Activated CD8-positive, alpha-beta memory T cell treated with anti-CD3 and anti-CD28 coated beads for 4 hours (primary cell): ENCODE results near the gene CDK13.

Experiments used
- DNase-seq, 2 donors: peaks; one replicate each; pipeline ENCODE4 v3.0.0-alpha.2; 2020; ENCODE audit warnings: low read depth in 2 of 2

The CDK13 gene

DNA sequence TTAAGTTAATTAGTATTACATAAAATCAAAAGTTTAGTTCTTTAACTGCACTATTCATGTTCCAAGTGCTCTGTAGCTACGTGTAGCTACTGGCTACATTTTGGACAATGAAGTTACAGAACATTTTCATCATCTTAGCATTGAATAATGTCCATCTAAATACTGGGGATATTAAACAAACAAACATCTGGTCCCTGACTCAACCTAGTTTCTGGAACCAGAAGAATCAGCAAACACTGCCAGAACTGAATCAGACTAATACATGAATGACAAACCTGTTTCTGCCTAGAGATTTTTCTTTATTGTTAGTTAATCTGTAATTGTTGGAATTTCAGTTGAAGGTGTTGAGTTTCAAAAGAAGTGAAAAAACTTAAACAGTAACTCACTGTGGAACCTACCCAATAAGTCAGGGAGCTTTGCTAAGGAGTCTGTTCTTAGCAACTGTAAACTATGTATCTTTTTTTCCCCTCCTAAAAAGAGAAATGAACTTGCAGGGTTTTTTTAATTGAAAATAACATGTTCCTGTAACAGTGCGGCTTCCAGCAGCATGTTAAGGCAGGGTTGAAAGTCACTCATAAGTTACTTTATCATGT lies 58.3 kb downstream of the CDK13 start:
- DNase-seq: no peak

DNA sequence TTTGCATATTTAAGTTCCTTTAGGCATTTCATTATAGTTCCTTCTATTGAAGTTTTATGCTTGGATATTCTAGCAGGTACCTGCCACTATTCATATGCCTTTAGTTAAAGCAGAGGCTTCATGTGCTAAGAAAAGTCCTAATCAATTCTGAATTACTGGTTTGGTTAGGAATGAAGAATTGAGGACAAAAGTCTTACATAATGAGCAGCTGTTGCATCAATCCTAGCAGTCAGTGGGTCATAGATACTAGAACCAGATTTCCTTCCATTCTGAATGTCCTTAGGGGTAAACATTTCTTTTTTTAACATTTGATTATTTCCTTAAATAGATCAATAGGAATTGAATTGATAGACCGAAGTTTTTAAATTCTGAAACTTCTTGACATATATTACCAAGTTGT lies 59.2 kb downstream of the CDK13 start:
- no peak for DNase-seq

DNA sequence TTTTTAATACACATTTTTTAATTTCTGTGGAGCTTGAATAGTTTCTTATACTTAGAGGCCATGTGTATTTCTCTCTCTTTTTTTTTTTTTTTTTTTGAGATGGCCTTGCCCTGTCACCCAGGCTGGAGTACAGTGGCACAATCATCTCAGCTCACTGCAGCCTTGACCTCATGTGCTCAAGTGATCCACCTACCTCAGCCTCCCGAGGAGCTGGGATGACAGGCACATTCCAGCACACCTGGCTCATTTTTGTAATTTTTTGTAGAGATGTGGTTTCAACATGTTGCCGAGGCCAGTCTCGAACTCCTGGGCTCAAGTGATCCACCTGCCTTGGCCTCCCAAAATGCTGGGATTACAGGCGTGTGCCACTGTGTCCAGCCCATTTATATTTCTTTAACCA lies 64.3 kb downstream of the CDK13 start:
- no peak for DNase-seq

DNA sequence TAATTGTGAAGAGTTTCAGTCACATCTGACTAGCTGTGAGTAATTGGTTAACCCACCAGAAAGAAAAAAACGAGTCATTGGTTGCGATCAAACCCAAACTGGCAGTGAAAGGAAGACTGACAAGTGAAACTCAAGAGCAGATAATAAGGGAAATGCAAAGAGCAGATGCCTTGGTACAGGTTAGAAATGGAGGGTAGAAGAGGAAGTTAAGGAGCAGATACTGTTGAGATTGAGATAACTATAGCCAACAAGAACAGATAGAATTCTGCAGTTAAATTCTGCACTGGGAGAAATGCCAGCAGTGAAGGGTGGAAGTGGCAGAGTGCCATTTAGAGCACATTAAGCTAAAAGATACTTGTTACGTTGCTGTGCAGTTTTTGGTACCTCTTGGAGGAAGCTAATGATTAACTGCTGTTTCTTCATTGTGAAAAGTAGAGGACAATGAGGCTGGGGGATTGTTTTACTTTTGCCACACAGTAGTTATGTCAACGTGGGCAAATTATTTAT lies 65.8 kb downstream of the CDK13 start:
- no peak for DNase-seq

DNA sequence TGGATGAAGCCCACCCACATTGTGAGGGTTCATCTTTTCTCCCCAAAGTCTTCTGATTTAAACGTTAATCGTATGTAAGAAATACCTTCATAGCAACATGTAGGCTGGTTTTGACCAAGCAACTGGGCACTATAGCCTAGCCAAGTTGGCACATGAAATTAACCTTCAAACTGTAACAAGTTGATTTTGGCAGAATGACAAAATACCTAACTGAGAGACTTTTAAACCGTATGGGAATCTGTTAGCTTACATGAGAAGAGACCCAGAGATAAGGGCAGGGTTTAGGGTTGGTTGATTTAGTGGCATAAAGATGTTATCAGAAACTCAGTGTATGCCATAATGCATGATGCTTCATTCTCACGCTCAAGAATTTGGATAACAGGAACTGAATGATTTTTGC lies 69.5 kb downstream of the CDK13 start:
- DNase-seq: no peak

DNA sequence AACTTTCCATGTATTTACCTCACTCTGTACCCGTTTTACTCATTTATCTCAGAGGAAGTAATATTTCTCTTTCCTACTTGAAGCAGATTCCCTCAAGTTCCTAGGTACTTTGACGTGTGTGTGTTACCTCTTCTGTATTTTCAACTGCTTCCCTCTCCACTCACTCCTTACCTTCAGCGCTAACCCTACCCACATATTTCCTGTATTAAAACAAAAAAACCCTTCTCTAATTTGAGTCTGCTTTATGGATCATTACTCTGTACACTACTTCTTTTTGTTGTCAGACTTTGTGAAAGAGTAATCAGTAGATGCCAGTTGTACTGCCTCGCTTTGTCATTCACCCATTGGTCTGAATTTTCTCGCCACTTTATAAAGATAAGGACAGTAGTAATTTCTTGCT lies 74.0 kb downstream of the CDK13 start:
- DNase-seq: no peak

DNA sequence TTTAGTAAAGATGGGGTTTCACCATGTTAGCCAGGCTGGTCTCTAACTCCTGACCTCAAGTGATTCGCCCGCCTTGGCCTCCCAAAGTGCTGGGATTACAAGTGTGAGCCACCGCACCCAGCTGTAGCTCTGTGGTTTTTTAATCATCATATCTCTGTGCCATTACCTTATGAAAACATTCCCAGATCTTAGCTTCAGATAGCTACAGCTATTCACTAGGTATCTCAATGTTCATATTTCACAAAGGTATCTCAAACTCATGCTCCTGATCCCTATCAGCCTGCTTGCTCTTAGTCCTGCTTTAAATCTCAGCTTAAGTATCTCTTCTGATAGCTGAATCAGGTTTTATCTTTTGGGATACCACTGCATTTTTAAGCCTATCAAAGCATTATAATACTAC lies 74.8 kb downstream of the CDK13 start:
- no peak for DNase-seq

DNA sequence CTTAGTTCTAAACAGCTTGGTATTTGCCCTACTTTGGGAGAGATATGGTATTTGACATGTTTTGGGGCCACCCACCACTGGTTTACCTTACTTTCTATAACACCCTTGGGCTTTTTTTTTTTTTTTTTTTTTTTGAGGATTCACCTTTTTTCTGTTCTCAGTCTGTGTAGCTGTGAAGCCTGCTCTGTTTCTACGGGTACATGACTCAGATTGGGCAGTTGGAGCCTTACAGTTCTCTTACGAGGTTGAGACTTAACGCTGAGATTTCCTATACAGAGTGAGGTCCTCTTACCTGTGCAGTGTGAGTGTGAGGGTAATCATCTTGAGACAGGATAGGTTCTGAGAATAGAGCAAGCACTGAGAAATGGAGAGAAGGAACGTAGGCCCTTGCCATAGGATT lies 77.5 kb downstream of the CDK13 start:
- no peak for DNase-seq

DNA sequence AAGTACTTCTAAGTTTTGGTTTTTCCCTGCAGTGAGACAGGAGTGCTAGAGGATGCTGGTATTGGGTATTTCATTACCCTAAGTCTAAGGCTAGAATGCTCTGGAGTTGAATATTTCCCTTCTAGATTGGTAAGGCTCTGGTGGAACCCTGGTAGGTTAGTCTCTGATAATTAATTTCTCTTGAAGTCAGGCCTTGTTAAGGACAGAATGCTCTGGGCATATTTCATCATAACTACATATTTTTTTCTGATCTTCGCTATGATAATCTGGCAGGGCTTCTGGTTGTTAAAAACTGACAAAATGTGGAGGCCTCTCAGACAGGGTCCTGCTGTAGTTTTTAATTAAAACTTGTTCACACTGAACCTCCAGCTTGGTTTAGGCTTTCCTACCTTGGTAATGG lies 83.8 kb downstream of the CDK13 start:
- no peak for DNase-seq

DNA sequence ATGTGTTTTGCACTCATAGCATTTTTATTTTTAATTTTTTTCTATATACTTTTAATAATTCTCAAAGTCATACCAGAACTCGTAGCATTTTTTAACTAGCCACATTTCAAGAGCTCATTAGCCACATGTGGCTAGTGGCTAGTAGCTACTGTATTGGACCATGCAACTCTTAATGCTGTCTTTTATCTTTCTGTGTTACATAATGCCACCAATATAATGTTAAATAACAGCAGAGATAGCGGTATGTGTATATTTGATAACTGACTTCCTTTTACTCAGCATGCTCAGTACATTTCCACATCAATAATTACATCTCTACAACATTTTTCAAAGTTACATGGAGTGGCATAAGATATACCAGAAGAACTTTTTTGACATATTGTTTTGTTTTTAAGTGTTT lies 91.4 kb downstream of the CDK13 start:
- no peak for DNase-seq

DNA sequence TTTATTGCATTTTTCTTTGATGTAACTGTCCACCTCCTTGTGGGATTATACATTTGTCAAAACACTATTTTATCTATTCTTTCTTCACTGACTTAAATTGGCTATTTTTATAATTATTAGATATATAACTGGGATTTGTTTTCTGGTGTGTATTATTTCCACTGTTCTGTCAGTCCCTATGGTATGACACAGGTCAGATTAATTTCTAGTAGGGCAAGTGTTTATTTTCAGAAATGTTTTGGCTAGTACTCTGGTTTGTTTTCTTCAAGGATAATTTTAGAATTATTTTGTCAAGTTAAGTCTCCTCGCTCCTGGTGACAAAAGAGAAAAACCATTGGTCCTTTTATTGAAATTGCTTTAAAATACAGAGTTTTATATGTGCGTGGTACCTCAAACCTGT lies 93.1 kb downstream of the CDK13 start:
- DNase-seq: no peak

DNA sequence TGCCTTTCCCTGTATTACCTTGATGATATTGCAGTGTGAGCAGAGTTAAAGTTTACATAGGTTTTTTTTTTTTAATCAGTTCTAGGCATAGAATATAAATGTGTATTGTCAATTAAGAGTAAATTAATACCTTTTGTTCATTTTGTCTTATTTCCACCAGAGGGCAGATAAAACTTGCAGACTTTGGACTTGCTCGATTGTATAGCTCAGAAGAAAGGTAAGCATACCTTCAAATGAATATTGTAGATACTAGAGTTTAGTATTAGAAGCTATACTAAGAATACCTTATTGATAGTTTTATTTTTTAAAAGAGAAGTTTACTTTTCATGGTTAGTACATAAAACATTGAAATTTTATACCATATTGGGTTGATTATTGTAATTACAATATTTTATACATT lies 97.6 kb downstream of the CDK13 start:
- no peak for DNase-seq

DNA sequence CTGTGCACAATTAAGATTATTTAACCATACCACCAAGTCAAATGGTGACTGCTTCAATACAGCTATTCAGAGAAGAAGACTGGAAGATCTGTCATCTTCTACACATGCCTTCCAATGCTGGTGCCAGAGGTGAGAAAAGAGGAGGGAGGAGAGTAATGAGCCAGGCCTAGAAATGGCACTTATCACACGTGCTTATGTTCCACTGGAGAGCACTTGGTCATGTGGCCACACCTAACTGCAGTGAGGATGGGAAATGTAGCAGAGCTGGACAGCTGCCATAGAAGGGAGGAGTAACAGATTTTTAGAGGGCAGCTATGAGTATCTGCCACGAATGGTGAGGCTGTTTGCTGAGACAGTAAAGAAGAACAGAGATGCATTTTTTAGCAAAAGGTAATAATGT lies 107.2 kb downstream of the CDK13 start:
- DNase-seq: no peak

DNA sequence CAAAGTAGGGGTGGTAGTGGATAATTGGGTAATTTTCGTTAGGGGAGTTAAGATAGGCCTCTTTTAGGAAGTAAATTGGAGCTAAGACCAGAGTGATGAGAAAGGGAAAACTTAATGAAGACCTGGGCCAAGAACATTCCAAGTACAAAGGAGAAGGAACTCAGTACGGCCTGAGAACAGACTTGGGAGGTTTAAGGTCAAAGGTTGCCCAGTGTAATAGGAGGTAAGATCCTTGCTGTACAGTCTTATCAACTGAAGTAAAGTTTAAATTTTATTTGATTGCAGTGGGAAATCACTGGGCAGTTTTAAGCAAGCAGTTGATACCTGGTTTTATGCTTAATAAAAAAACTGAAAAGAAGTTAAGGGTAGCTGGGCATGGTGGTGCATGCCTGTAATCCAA lies 108.0 kb downstream of the CDK13 start:
- no peak for DNase-seq

DNA sequence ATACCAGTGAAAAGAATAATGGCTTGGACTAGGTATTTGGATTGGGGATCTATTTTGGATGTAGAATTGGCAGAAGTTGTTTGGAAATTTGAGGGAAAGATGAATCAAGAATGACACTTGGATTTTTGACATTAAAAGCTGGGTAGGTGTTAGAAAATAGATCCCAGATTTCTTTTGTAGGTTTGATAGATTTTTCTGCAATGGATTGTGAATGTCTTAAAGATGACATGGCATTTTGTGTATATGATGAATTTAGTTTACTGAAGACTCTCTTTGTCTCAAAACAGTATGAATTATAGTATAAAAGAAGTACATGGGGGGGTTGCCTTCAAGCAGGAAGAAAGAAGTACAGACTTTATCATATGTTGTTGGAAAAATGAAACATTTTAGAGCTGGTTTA lies 108.6 kb downstream of the CDK13 start:
- DNase-seq: no peak

DNA sequence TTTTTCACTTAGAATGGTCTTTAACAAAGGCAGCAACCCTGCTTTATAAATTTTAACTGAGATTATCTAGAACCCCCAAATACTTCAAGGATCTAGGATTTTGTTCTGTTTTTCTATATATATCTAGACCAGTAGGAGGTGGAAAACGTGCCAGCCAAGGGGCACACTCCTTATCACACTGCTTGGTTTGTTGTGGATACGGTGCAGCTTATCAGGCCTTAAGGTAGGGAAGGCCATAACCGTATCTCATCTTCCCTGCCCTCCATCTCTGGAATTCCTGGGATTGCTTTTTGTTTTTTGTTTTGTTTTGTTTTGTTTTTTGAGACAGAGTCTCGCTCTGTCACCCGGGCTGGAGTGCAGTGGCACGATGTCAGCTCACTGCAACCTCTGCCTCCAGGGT lies 109.0 kb downstream of the CDK13 start:
- DNase-seq: no peak

DNA sequence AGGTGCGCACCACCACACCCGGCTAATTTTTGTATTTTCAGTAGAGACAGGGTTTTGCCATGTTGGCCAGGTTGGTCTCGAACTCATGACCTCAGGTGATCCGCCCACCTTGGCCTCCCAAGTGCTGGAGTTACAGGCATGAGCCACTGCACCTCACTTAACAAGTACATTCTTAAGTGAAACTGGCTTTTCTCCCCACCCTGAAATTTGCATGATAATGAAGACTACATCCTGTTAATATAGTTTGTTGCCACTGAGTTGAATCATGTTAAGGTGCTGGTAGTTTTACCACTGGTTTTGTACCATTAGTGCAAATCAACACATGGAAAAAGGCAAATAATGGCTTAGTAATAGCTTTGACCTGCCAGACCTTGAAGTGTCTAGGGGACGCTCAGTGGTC lies 122.2 kb downstream of the CDK13 start:
- DNase-seq: no peak

DNA sequence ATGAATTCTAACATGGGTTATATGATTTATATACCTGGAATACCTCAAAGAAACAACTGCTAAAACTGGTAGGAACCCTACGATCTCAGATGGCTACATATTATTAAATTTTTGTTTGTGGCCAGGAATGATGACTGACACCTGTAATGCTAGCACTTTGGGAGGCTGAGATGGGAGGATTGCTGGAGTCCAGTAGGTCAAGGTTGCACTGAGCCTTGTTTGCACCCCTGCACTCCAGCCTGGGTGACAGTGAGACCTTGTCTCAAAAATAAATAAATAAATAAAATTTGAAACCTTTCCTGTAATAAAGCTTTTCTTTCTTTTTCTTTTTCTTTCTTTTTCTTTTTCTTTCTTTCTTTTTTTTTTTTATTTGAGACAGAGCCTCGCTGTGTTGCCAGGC lies 123.2 kb downstream of the CDK13 start:
- no peak for DNase-seq

DNA sequence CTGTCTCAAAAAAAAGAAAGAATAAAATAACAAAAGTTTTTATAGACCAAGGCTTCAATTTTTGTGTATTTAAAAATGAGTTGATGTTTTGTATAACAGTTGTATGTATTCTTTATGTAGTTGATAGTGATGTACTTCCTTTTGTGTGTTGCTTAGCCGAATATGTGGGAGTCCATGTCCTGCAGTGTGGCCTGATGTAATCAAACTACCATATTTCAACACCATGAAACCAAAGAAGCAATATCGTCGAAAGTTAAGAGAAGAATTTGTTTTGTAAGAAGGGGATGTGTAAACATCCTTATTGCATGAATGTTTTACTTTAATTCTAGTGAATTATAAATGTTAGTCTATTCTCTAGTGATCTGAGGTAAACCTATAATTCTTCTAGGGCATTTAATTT lies 127.8 kb downstream of the CDK13 start:
- DNase-seq: no peak

DNA sequence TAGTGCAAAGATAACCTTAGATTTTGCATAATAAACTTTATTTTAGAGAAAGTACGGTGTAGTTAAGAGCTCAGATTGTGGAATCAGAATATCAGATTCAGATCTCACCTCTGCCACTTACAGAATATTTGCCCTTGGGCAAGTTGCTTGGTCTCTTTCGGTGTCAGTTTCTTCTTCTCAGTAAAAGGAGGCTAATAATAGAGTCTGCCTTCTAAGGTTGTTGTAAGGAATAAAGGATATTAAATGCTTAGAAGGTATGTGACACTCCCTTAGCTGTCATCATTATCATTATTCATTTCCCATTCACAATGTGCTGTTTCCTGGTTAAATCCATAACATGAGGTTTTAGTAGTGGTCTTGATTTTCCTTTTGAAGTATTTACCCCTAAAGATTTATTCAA lies 142.1 kb downstream of the CDK13 start:
- no peak for DNase-seq

DNA sequence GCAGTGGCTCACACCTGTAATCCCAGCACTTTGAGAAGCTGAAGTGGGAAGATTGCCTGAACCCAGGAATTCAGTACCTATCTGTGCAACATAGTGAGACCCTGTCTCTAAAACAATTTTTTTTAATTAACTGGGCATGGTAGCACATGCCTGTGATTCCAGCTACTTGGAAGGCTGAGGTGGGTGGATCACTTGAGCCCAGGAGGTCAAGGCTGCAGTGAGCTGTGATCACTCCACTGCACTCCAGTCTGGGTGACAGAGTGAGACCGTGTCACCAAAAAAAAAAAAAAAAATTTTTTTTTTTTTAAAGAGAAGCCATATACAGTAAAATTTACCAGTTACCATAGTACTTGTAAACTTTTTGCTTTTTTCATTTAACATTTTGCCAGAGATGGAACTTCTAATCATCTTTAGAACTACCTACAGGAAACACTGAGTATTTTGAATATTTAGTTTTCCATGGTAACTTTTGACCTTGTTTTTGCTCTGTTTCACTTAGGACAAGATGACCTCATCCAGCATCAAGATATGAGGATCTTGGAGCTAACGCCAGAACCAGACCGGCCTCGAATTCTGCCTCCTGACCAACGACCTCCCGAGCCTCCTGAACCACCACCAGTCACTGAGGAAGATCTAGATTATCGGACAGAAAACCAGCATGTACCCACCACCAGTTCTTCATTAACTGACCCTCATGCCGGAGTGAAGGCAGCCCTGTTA lies 143.7 kb downstream of the CDK13 start:
- no peak for DNase-seq

DNA sequence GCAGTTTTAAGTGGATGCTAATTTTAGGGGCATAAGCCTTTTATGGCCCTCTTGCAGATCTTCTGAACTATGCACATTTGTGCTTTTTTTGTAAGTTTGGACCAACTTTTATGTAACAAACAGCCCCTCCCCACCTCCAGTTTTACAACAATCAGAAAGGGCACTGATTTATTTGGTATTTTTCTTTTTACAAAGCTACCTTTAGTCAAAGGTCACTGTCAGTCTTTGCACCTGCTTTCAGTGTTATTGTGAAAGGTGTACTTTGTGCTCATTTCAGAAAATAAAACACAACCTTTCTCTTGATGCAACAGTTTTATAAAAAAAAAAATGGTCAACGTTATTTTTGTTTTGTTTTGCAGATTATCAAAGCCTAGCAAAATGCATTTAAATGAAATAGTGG lies 145.2 kb downstream of the CDK13 start:
- no peak for DNase-seq

DNA sequence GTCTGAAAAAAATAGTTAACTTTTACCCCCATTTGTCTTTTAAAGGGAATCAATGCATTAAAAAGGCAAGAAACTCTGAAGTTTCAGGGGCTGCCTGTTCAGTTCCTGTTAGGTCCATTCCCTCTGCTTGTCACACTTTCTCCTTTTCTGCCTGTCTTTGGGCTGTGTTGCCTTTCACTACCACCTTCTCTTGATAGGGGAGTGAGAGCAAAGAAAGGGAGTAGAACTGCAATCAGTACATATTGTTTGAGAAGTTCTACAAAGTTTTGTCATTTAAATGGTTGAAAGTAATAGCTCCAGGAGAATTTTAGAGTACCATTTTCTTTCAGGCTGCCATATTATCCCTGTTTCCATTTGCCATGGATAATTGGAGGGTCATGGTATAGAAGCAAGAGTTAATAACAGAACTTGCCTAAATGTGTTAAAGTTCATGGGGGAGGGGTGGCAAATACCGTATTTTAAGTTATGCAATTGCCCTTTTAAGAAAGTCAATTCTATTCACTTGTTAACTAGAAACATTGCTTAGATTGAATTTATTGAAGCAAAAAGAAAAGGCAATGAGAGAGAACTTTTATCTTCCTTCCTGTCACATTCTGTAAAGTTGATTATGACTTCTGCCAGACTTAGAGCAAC lies 145.8 kb downstream of the CDK13 start:
- DNase-seq: no peak
